ENCODE results near the gene ADRM1. TPM values are rescaled to one million over a fixed set of nuclear protein-coding genes. Genes with fewer than 3 reads are reported as not detected.
A peak's percentile ranks its signal among the peaks of the same experiment; 100 is the strongest.

Gene ADRM1
- 10 to 100 TPM; 47.3 to 54.2 TPM for total RNA-seq
- 41.1 to 78.9 reads per million in 2 donors for total RNA-seq

GRCh38 chr20:62302341-62303061 is at the start of gene ADRM1:
TSS of gene ADRM1 (plus strand) at chr20:62302997. CDS start at chr20:62303569, 572 bp downstream.
- H3K4me1 Mint-ChIP-seq, result peaks cover 19% of the 10 kb centered on the region
- ATAC-seq, result peak; percentile 91
- H3K9me3 ChIP-seq (ENCODE audit: control insufficient read depth, low read length, poor library complexity, severe bottlenecking), result no peaks in the 10 kb centered on the region
- peak within 1 kb of the TSS; percentile 97 for H3K27ac Mint-ChIP-seq
- H3K4me3 Mint-ChIP-seq, result peak within 1 kb of the TSS; percentile 98
- no peaks in the 10 kb centered on the region for H3K36me3 Mint-ChIP-seq (ENCODE audit: low read depth)
- H3K27me3 Mint-ChIP-seq, result no peaks in the 10 kb centered on the region
- peak; percentile 95 to 96 (median 95) for DNase-seq

GRCh38 chr20:62253398-62253797 is 49.4 kb upstream of the ADRM1 start:
- ATAC-seq, result no peak
- H3K27ac Mint-ChIP-seq, result no peak overlapping the region

GRCh38 chr20:62254021-62254724 is 48.6 kb upstream of the ADRM1 start:
- Mint-ChIP-seq H3K36me3 (ENCODE audit: low read depth) (no peaks in the 10 kb centered on the region), H3K27ac (no peak overlapping the region), H3K27me3 (no peaks in the 10 kb centered on the region), H3K4me3 (no peak overlapping the region), H3K4me1 (peaks cover 16% of the 10 kb centered on the region)
- no peak for ATAC-seq
- DNase-seq, result no peak
- no peaks in the 10 kb centered on the region for H3K9me3 ChIP-seq (ENCODE audit: control insufficient read depth, low read length, poor library complexity, severe bottlenecking)

More at GRCh38 chr20:62253398-62253797, 49.4 kb upstream of the ADRM1 start:
- no peaks in the 10 kb centered on the region for H3K9me3 ChIP-seq (ENCODE audit: control insufficient read depth, low read length, poor library complexity, severe bottlenecking)
- no peak for DNase-seq
- H3K27me3 Mint-ChIP-seq, result no peaks in the 10 kb centered on the region
- H3K36me3 Mint-ChIP-seq (ENCODE audit: low read depth), result no peaks in the 10 kb centered on the region
- H3K4me3 Mint-ChIP-seq, result no peak overlapping the region
- H3K4me1 Mint-ChIP-seq, result peaks cover 16% of the 10 kb centered on the region

- DNase-seq (no peak), ATAC-seq (no peak)
- Mint-ChIP-seq H3K4me3 (no peak overlapping the region), H3K36me3 (ENCODE audit: low read depth) (no peaks in the 10 kb centered on the region), H3K27me3 (no peaks in the 10 kb centered on the region), H3K4me1 (peaks cover 12% of the 10 kb centered on the region), H3K27ac (peak overlapping the region; percentile 27)
- H3K9me3 ChIP-seq (ENCODE audit: control insufficient read depth, low read length, poor library complexity, severe bottlenecking), result no peaks in the 10 kb centered on the region
Measured at GRCh38 chr20:62255976-62256375, 46.8 kb upstream of the ADRM1 start.

- H3K27me3 Mint-ChIP-seq, result no peaks in the 10 kb centered on the region
- ATAC-seq (no peak), DNase-seq (no peak)
- peaks cover 6% of the 10 kb centered on the region for H3K4me1 Mint-ChIP-seq
- no peak overlapping the region for H3K4me3 Mint-ChIP-seq
- peaks cover 2% of the 10 kb centered on the region for H3K36me3 Mint-ChIP-seq (ENCODE audit: low read depth)
- no peaks in the 10 kb centered on the region for H3K9me3 ChIP-seq (ENCODE audit: control insufficient read depth, low read length, poor library complexity, severe bottlenecking)
- H3K27ac Mint-ChIP-seq, result no peak overlapping the region
Measured at GRCh38 chr20:62258499-62259293, 44.1 kb upstream of the ADRM1 start.

- ATAC-seq (no peak), DNase-seq (no peak)
- H3K9me3 ChIP-seq (ENCODE audit: control insufficient read depth, low read length, poor library complexity, severe bottlenecking), result no peaks in the 10 kb centered on the region
- Mint-ChIP-seq H3K36me3 (ENCODE audit: low read depth) (peaks cover 2% of the 10 kb centered on the region), H3K27ac (no peak overlapping the region), H3K4me3 (no peak overlapping the region), H3K4me1 (peaks cover 3% of the 10 kb centered on the region), H3K27me3 (no peaks in the 10 kb centered on the region)
Measured at GRCh38 chr20:62259294-62259565, 43.6 kb upstream of the ADRM1 start.

GRCh38 chr20:62262064-62262463 is 40.7 kb upstream of the ADRM1 start:
- DNase-seq, result no peak

GRCh38 chr20:62263396-62263795 is 39.4 kb upstream of the ADRM1 start:
- no peak for DNase-seq
- H3K4me3 Mint-ChIP-seq, result no peak overlapping the region
- H3K36me3 Mint-ChIP-seq (ENCODE audit: low read depth), result peaks cover 6% of the 10 kb centered on the region
- ATAC-seq, result no peak
- peaks cover 4% of the 10 kb centered on the region for H3K4me1 Mint-ChIP-seq
- H3K27ac Mint-ChIP-seq, result no peak overlapping the region
- no peaks in the 10 kb centered on the region for H3K27me3 Mint-ChIP-seq
- H3K9me3 ChIP-seq (ENCODE audit: control insufficient read depth, low read length, poor library complexity, severe bottlenecking), result no peaks in the 10 kb centered on the region

More at GRCh38 chr20:62262064-62262463, 40.7 kb upstream of the ADRM1 start:
- no peak overlapping the region for H3K27ac Mint-ChIP-seq
- no peaks in the 10 kb centered on the region for H3K4me1 Mint-ChIP-seq
- no peaks in the 10 kb centered on the region for H3K9me3 ChIP-seq (ENCODE audit: control insufficient read depth, low read length, poor library complexity, severe bottlenecking)
- peaks cover 6% of the 10 kb centered on the region for H3K36me3 Mint-ChIP-seq (ENCODE audit: low read depth)
- no peak overlapping the region for H3K4me3 Mint-ChIP-seq
- no peaks in the 10 kb centered on the region for H3K27me3 Mint-ChIP-seq
- no peak for ATAC-seq

- no peaks in the 10 kb centered on the region for H3K27me3 Mint-ChIP-seq
- peak overlapping the region; percentile 27 for H3K27ac Mint-ChIP-seq
- ATAC-seq, result no peak
- H3K4me3 Mint-ChIP-seq, result no peak overlapping the region
- no peak for DNase-seq
- peaks cover 6% of the 10 kb centered on the region for H3K36me3 Mint-ChIP-seq (ENCODE audit: low read depth)
- peaks cover 4% of the 10 kb centered on the region for H3K4me1 Mint-ChIP-seq
- H3K9me3 ChIP-seq (ENCODE audit: control insufficient read depth, low read length, poor library complexity, severe bottlenecking), result no peaks in the 10 kb centered on the region
Measured at GRCh38 chr20:62265365-62265764, 37.4 kb upstream of the ADRM1 start.

- DNase-seq (no peak), ATAC-seq (no peak)
- H3K4me1 Mint-ChIP-seq, result peaks cover 4% of the 10 kb centered on the region
- no peak overlapping the region for H3K27ac Mint-ChIP-seq
- H3K4me3 Mint-ChIP-seq, result no peak overlapping the region
- peaks cover 6% of the 10 kb centered on the region for H3K36me3 Mint-ChIP-seq (ENCODE audit: low read depth)
- no peaks in the 10 kb centered on the region for H3K27me3 Mint-ChIP-seq
- H3K9me3 ChIP-seq (ENCODE audit: control insufficient read depth, low read length, poor library complexity, severe bottlenecking), result no peaks in the 10 kb centered on the region
Measured at GRCh38 chr20:62266340-62266739, 36.5 kb upstream of the ADRM1 start.

- DNase-seq (no peak), ATAC-seq (no peak)
- Mint-ChIP-seq H3K27me3 (no peaks in the 10 kb centered on the region), H3K36me3 (ENCODE audit: low read depth) (peaks cover 6% of the 10 kb centered on the region), H3K27ac (no peak overlapping the region), H3K4me3 (no peak overlapping the region), H3K4me1 (peaks cover 4% of the 10 kb centered on the region)
- no peaks in the 10 kb centered on the region for H3K9me3 ChIP-seq (ENCODE audit: control insufficient read depth, low read length, poor library complexity, severe bottlenecking)
Measured at GRCh38 chr20:62266851-62267250, 35.9 kb upstream of the ADRM1 start.

- DNase-seq, result no peak
- Mint-ChIP-seq H3K27me3 (no peaks in the 10 kb centered on the region), H3K27ac (no peak overlapping the region), H3K36me3 (ENCODE audit: low read depth) (peaks cover 4% of the 10 kb centered on the region), H3K4me1 (peaks cover 4% of the 10 kb centered on the region), H3K4me3 (no peak overlapping the region)
- H3K9me3 ChIP-seq (ENCODE audit: control insufficient read depth, low read length, poor library complexity, severe bottlenecking), result no peaks in the 10 kb centered on the region
- ATAC-seq, result no peak
Measured at GRCh38 chr20:62267543-62267942, 35.3 kb upstream of the ADRM1 start.

GRCh38 chr20:62268228-62268900 is 34.4 kb upstream of the ADRM1 start:
- ATAC-seq, result no peak

More at GRCh38 chr20:62268228-62268900, 34.4 kb upstream of the ADRM1 start:
- H3K27ac Mint-ChIP-seq, result no peak overlapping the region
- H3K36me3 Mint-ChIP-seq (ENCODE audit: low read depth), result peaks cover 4% of the 10 kb centered on the region
- no peaks in the 10 kb centered on the region for H3K27me3 Mint-ChIP-seq
- DNase-seq, result no peak
- H3K4me1 Mint-ChIP-seq, result peaks cover 5% of the 10 kb centered on the region
- no peaks in the 10 kb centered on the region for H3K9me3 ChIP-seq (ENCODE audit: control insufficient read depth, low read length, poor library complexity, severe bottlenecking)
- H3K4me3 Mint-ChIP-seq, result no peak overlapping the region
